ENCODE data around the gene FRS3. TPM values are rescaled to one million over a fixed set of nuclear protein-coding genes. Genes with fewer than 3 reads are reported as not detected.

Gene FRS3
- total and polyA plus RNA-seq, 2 of the 13 experiments (the other 11 are each of a cell fraction or from before 2014, with no cell fraction given), result 3.0 to 7.4 TPM

DNA sequence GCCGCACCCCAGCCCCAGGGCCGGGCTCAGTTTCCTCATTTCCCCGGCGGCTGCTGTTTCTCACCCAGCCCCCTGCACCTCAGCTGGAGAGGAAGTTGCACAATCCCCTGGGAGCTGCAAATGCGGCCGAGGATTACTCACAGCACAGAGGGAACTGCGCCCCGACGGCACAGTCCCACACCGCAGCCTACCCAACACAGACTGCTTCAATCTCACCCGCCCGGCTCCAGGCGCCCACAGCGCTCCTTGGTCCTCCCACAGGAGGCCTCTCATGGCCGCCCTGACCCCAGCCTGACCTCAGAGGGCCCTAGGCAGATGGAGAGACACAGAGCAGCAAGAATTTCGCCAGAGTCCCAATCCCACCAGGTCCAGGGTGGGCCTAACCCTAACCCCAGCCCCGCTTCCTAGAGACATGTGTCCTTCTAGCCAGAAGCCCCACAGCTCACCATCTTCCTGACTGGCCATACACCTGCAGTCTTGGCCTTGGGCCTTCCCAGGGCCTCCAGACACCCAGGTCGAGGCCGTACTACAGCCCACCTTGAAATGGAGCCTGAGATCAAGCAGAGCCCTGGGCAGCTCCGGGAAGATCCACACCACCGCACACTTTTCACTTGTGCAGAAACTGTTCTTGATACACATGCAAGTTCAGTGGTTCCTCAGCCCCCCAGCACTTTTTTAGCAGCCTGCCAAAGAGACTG, 56.0 kb downstream of the FRS3 start (continued):
- TF ChIP-seq, protein P1, sequence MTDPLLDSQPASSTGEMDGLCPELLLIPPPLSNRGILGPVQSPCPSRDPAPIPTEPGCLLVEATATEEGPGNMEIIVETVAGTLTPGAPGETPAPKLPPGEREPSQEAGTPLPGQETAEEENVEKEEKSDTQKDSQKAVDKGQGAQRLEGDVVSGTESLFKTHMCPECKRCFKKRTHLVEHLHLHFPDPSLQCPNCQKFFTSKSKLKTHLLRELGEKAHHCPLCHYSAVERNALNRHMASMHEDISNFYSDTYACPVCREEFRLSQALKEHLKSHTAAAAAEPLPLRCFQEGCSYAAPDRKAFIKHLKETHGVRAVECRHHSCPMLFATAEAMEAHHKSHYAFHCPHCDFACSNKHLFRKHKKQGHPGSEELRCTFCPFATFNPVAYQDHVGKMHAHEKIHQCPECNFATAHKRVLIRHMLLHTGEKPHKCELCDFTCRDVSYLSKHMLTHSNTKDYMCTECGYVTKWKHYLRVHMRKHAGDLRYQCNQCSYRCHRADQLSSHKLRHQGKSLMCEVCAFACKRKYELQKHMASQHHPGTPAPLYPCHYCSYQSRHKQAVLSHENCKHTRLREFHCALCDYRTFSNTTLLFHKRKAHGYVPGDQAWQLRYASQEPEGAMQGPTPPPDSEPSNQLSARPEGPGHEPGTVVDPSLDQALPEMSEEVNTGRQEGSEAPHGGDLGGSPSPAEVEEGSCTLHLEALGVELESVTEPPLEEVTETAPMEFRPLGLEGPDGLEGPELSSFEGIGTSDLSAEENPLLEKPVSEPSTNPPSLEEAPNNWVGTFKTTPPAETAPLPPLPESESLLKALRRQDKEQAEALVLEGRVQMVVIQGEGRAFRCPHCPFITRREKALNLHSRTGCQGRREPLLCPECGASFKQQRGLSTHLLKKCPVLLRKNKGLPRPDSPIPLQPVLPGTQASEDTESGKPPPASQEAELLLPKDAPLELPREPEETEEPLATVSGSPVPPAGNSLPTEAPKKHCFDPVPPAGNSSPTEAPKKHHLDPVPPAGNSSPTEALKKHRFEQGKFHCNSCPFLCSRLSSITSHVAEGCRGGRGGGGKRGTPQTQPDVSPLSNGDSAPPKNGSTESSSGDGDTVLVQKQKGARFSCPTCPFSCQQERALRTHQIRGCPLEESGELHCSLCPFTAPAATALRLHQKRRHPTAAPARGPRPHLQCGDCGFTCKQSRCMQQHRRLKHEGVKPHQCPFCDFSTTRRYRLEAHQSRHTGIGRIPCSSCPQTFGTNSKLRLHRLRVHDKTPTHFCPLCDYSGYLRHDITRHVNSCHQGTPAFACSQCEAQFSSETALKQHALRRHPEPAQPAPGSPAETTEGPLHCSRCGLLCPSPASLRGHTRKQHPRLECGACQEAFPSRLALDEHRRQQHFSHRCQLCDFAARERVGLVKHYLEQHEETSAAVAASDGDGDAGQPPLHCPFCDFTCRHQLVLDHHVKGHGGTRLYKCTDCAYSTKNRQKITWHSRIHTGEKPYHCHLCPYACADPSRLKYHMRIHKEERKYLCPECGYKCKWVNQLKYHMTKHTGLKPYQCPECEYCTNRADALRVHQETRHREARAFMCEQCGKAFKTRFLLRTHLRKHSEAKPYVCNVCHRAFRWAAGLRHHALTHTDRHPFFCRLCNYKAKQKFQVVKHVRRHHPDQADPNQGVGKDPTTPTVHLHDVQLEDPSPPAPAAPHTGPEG (CRISPR knock-in tag; IDR thresholded peaks at IDR 0.05), result 0 out of 2 replicates have a peak, but pooled peaks have one; percentile 39
- TF ChIP-seq, protein P2, sequence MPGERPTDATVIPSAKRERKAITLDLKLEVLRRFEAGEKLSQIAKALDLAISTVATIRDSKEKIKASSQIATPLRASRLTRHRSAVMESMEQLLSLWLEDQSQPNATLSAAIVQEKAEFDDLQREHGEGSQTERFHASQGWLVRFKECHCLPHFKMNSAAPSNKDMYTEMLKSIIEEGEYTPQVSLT (CRISPR knock-in tag; IDR thresholded peaks at IDR 0.05; ENCODE audit: borderline replicate concordance, low read depth), result no peak
- TF ChIP-seq ZEB1 (IDR thresholded peaks at IDR 0.05; ENCODE audit: insufficient replicate concordance, low read depth), result no peak
- TF ChIP-seq, protein P3, sequence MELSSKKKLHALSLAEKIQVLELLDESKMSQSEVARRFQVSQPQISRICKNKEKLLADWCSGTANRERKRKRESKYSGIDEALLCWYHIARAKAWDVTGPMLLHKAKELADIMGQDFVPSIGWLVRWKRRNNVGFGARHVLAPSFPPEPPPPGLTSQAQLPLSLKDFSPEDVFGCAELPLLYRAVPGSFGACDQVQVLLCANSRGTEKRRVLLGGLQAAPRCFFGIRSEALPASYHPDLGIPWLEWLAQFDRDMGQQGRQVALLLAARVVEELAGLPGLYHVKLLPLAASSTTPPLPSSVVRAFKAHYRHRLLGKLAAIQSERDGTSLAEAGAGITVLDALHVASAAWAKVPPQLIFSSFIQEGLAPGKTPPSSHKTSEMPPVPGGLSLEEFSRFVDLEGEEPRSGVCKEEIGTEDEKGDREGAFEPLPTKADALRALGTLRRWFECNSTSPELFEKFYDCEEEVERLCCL (CRISPR knock-in tag; IDR thresholded peaks at IDR 0.05; ENCODE audit: borderline replicate concordance), result 0 out of 2 replicates have a peak, but pooled peaks have one; percentile 64
- 0 out of 2 replicates have a peak, but pooled peaks have one; percentile 53 for TF ChIP-seq KDM3A (CRISPR knock-in tag; IDR thresholded peaks at IDR 0.05; ENCODE audit: low read depth)
- no peak for TF ChIP-seq PRPF4 (IDR thresholded peaks at IDR 0.05; ENCODE audit: low read depth, low read length, poor library complexity, severe bottlenecking)
- TF ChIP-seq CC2D1A (CRISPR knock-in tag; IDR thresholded peaks at IDR 0.05), result no peak
- TF ChIP-seq RFX5 (IDR thresholded peaks at IDR 0.05; ENCODE audit: low read depth, low read length), result no peak
- TF ChIP-seq NONO (IDR thresholded peaks at IDR 0.05), result no peak
- TF ChIP-seq NONO (CRISPR knock-in tag; conservative IDR thresholded peaks at IDR 0.05), result 0 out of 2 replicates have a peak, but pooled peaks have one; percentile 39
- TF ChIP-seq RNF2 (conservative IDR thresholded peaks at IDR 0.05; ENCODE audit: low read depth), result no peak
- TF ChIP-seq ZNF274 (CRISPR knock-in tag; IDR thresholded peaks at IDR 0.05), result 0 out of 2 replicates have a peak, but pooled peaks have one; percentile 53
- TF ChIP-seq, protein P4, sequence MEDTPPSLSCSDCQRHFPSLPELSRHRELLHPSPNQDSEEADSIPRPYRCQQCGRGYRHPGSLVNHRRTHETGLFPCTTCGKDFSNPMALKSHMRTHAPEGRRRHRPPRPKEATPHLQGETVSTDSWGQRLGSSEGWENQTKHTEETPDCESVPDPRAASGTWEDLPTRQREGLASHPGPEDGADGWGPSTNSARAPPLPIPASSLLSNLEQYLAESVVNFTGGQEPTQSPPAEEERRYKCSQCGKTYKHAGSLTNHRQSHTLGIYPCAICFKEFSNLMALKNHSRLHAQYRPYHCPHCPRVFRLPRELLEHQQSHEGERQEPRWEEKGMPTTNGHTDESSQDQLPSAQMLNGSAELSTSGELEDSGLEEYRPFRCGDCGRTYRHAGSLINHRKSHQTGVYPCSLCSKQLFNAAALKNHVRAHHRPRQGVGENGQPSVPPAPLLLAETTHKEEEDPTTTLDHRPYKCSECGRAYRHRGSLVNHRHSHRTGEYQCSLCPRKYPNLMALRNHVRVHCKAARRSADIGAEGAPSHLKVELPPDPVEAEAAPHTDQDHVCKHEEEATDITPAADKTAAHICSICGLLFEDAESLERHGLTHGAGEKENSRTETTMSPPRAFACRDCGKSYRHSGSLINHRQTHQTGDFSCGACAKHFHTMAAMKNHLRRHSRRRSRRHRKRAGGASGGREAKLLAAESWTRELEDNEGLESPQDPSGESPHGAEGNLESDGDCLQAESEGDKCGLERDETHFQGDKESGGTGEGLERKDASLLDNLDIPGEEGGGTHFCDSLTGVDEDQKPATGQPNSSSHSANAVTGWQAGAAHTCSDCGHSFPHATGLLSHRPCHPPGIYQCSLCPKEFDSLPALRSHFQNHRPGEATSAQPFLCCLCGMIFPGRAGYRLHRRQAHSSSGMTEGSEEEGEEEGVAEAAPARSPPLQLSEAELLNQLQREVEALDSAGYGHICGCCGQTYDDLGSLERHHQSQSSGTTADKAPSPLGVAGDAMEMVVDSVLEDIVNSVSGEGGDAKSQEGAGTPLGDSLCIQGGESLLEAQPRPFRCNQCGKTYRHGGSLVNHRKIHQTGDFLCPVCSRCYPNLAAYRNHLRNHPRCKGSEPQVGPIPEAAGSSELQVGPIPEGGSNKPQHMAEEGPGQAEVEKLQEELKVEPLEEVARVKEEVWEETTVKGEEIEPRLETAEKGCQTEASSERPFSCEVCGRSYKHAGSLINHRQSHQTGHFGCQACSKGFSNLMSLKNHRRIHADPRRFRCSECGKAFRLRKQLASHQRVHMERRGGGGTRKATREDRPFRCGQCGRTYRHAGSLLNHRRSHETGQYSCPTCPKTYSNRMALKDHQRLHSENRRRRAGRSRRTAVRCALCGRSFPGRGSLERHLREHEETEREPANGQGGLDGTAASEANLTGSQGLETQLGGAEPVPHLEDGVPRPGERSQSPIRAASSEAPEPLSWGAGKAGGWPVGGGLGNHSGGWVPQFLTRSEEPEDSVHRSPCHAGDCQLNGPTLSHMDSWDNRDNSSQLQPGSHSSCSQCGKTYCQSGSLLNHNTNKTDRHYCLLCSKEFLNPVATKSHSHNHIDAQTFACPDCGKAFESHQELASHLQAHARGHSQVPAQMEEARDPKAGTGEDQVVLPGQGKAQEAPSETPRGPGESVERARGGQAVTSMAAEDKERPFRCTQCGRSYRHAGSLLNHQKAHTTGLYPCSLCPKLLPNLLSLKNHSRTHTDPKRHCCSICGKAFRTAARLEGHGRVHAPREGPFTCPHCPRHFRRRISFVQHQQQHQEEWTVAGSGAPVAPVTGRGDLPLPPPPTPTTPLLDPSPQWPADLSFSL (CRISPR knock-in tag; IDR thresholded peaks at IDR 0.05), result no peak
- TF ChIP-seq SMAD3 (CRISPR knock-in tag; IDR thresholded peaks at IDR 0.05), result no peak; the same call in 1 of the 2 replicates
- no peak for TF ChIP-seq NFKBIZ (CRISPR knock-in tag; IDR thresholded peaks at IDR 0.05)
